Erythroblast (primary cell): ENCODE results near the gene ACADL.

Experiments used
- GATA1 ChIP-seq: IDR thresholded peaks from 2 replicates; pipeline ENCODE4 v1.6.1; 2011; ENCODE audit warnings: low read depth, mild to moderate bottlenecking, control low read depth, low read length, moderate library complexity
- POLR2A ChIP-seq: IDR thresholded peaks from 2 replicates; pipeline ENCODE4 v1.6.1; 2011; ENCODE audit warnings: mild to moderate bottlenecking, low read length

DNA sequence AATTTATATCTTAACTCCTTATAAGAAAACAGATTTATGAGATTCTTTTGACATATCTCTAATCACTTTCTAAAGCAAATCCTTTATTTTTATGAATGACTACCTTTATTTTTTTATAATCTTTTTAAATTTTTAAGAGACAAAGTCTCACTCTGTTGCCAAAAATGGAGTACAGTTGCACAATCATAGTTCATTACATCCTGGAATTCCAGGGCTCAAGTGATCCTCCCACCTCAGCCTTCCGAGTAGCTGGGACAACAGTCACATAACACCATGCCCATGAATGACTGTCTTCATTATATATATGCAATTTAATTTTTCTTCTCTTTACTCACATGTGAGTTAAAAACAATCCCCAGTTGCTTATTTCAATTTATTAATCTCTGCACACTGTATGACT lies 21.7 kb downstream of the ACADL start:
- no peak for TF ChIP-seq POLR2A
- no peak for TF ChIP-seq GATA1
